ENCODE measurements around the gene RAB28. TPM values are rescaled to one million over a fixed set of nuclear protein-coding genes. Genes with fewer than 3 reads are reported as not detected.

RAB28 gene
- total RNA-seq, 1 donor from 2014 or later, result 11.9 TPM

DNA sequence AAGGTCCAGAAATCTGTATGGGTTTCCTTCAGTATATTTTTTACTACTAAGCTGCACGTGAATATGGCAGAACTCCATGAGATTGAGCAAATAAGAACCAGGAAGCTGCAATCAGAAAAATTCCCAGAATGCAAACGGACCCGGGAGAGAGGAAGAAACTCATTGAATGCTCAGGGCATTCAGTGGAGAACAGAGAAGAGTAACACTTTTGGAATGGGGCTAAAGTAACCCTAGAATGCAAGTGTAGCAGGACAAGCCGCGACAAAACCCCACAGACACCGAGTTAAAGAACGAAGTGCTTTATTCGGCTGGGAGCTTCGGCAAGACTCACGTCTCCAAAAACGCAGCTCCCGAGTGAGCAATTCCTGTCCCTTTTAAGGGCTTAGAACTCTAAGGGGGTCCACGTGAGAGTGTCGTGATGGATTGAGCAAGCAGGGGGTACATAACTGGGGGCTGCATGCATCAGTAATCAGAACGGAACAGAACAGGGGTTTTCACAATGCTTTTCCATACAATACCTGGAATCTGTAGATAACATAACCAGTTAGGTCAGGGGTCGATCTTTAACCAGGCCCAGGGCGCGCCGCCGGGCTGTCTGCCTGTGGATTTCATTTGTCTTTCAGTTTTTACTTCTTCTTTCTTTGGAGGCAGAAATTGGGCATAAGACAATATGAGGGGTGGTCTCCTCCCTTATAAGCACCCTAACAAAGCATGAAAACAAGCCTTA is 56.4 kb downstream of the RAB28 start:
- no peak overlapping the region for H3K4me3 Mint-ChIP-seq (ENCODE audit: unreplicated experiment)
- Histone ChIP-seq H3K27me3 (ENCODE audit: insufficient read depth, low read length) (no peaks in the 10 kb centered on the region), H2AFZ (ENCODE audit: low read depth, low read length) (no peak overlapping the region), H3K4me3 (ENCODE audit: insufficient read depth, low read depth, low read length) (no peak overlapping the region), H3K79me2 (ENCODE audit: insufficient read depth, low read length) (peaks cover 11% of the 10 kb centered on the region), H3K9me3 (ENCODE audit: insufficient read depth, low read depth, low read length) (no peaks in the 10 kb centered on the region), H3K4me2 (ENCODE audit: low read length) (no peak overlapping the region), H3K9ac (ENCODE audit: low read length) (no peak overlapping the region), H3K27ac (ENCODE audit: low read depth, low read length) (no peak overlapping the region), H3K4me1 (ENCODE audit: insufficient read depth, low read length) (no peaks in the 10 kb centered on the region), H3K36me3 (ENCODE audit: insufficient read depth, low read length) (no peaks in the 10 kb centered on the region), H4K20me1 (ENCODE audit: insufficient read depth, low read length) (peaks cover 24% of the 10 kb centered on the region)
- peaks cover 5% of the 10 kb centered on the region for H3K36me3 Mint-ChIP-seq (ENCODE audit: low read depth, unreplicated experiment)
- no peaks in the 10 kb centered on the region for H3K27me3 Mint-ChIP-seq (ENCODE audit: low read depth, unreplicated experiment)
- H3K4me1 Mint-ChIP-seq (ENCODE audit: low read depth, unreplicated experiment), result peaks cover 21% of the 10 kb centered on the region
- no peaks in the 10 kb centered on the region for H3K9me3 Mint-ChIP-seq (ENCODE audit: unreplicated experiment)
- no peak for FAIRE-seq
- TF ChIP-seq CTCF (IDR thresholded peaks at IDR 0.05; ENCODE audit: insufficient read depth, low read depth, low read length) (no peak), EZH2 (IDR thresholded peaks at IDR 0.05; ENCODE audit: insufficient read depth, low read length) (no peak)
- peak overlapping the region; percentile 42 for H3K27ac Mint-ChIP-seq (ENCODE audit: unreplicated experiment)
- no peak for DNase-seq (ENCODE audit: low read depth)

DNA sequence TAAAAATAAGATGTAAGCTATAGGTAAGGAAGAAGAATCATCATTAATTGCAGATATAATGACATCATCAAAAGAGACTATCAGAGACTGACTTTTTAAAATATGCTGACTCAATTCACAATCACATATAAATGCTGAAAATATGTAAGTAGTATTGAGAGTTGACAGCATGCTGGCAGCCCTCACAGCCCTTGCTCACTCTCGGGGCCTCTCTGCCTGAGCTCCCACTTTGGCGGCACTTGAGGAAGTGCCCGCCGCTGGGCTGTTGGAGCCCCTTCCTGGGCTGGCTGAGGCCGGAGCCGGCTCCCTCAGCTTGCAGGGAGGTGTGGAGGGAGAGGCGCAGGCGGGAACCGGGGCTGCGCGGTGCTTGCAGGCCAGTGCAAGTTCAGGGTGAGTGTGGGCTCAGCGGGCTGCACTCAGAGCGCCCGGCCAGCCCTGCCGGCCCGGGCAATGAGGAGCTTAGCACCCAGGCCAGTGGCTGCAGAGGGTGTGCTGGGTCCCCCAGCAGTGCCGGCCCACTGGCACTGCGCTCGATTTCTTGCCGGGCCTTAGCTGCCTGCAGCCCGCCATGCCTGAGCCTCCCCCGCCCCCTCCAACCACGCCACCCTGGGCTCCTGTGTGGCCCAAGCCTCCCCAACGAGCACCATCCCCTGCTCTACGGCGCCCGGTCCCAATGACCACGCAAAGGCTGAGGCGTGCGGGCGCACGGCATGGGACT is 68.9 kb downstream of the RAB28 start:
- Mint-ChIP-seq H3K9me3 (ENCODE audit: unreplicated experiment) (peaks cover 2% of the 10 kb centered on the region), H3K27me3 (ENCODE audit: low read depth, unreplicated experiment) (no peaks in the 10 kb centered on the region), H3K4me1 (ENCODE audit: low read depth, unreplicated experiment) (peaks cover 7% of the 10 kb centered on the region), H3K36me3 (ENCODE audit: low read depth, unreplicated experiment) (peaks cover 14% of the 10 kb centered on the region), H3K4me3 (ENCODE audit: unreplicated experiment) (no peak overlapping the region), H3K27ac (ENCODE audit: unreplicated experiment) (no peak overlapping the region)
- Histone ChIP-seq H2AFZ (ENCODE audit: low read depth, low read length) (no peak overlapping the region), H3K9ac (ENCODE audit: low read length) (no peak overlapping the region), H3K9me3 (ENCODE audit: insufficient read depth, low read depth, low read length) (no peaks in the 10 kb centered on the region), H3K4me1 (ENCODE audit: insufficient read depth, low read length) (no peaks in the 10 kb centered on the region), H3K79me2 (ENCODE audit: insufficient read depth, low read length) (peaks cover 3% of the 10 kb centered on the region), H3K27me3 (ENCODE audit: insufficient read depth, low read length) (no peaks in the 10 kb centered on the region), H4K20me1 (ENCODE audit: insufficient read depth, low read length) (peaks cover 6% of the 10 kb centered on the region), H3K4me2 (ENCODE audit: low read length) (no peak overlapping the region), H3K27ac (ENCODE audit: low read depth, low read length) (no peak overlapping the region), H3K4me3 (ENCODE audit: insufficient read depth, low read depth, low read length) (no peak overlapping the region), H3K36me3 (ENCODE audit: insufficient read depth, low read length) (no peaks in the 10 kb centered on the region)
- FAIRE-seq, result no peak
- no peak for DNase-seq (ENCODE audit: low read depth)
- TF ChIP-seq EZH2 (IDR thresholded peaks at IDR 0.05; ENCODE audit: insufficient read depth, low read length) (no peak), CTCF (IDR thresholded peaks at IDR 0.05; ENCODE audit: insufficient read depth, low read depth, low read length) (no peak)
